Stimulated activated CD4-positive, alpha-beta T cell treated with anti-CD3 and anti-CD28 coated beads, Interleukin-1b, Interleukin-23, amount 100 ng/mL, for 1 hour (primary cell): ENCODE data around the gene VRTN.
"Not testable (repeated sequence)": the region's sequence is repeated elsewhere in the genome, so short reads cannot be mapped to it uniquely, and the experiment has no call there.

ENCODE experiments used
- DNase-seq, 2 donors: peaks; one replicate each; pipeline ENCODE4 v3.0.0-alpha.2; 2020; ENCODE audit warnings: low read depth in 2 of 2

VRTN gene

GRCh38 chr14:74348735-74349463, 628 bp downstream of the VRTN start:
- no peak for DNase-seq

GRCh38 chr14:74349757-74350156, 1.5 kb downstream of the VRTN start:
- no peak for DNase-seq

- no peak for DNase-seq
These were observed 2.1 kb downstream of the VRTN start for GRCh38 chr14:74350211-74350927.

- DNase-seq, result no peak
These were observed 2.7 kb downstream of the VRTN start for GRCh38 chr14:74350928-74351323.

- DNase-seq, result no peak
These were observed 8.8 kb downstream of the VRTN start for GRCh38 chr14:74356892-74357575.

GRCh38 chr14:74357585-74357984, 9.3 kb downstream of the VRTN start:
- no peak for DNase-seq

- DNase-seq, result no peak
These were observed 10.0 kb downstream of the VRTN start for GRCh38 chr14:74358176-74358829.

- DNase-seq, result no peak
These were observed 11.9 kb downstream of the VRTN start for GRCh38 chr14:74360163-74360562.

GRCh38 chr14:74362361-74362915, 14.2 kb downstream of the VRTN start:
- peak; percentile 36 to 39 for DNase-seq

- DNase-seq, result no peak
These were observed 16.1 kb downstream of the VRTN start for GRCh38 chr14:74364271-74364880.

GRCh38 chr14:74368026-74368425, 19.8 kb downstream of the VRTN start:
- no peak for DNase-seq

- DNase-seq, result no peak
These were observed 20.2 kb downstream of the VRTN start for GRCh38 chr14:74368441-74368840.

GRCh38 chr14:74377976-74378690, 29.9 kb downstream of the VRTN start:
- no peak for DNase-seq

GRCh38 chr14:74380172-74380571, 31.9 kb downstream of the VRTN start:
- no peak for DNase-seq

GRCh38 chr14:74380845-74381244, 32.6 kb downstream of the VRTN start:
- no peak for DNase-seq

GRCh38 chr14:74381571-74381970, 33.3 kb downstream of the VRTN start:
- not testable (repeated sequence) for DNase-seq

- DNase-seq, result no peak
These were observed 34.0 kb downstream of the VRTN start for GRCh38 chr14:74382231-74382630.

GRCh38 chr14:74389980-74390379, 41.7 kb downstream of the VRTN start:
- DNase-seq, result no peak

GRCh38 chr14:74390505-74390904, 42.2 kb downstream of the VRTN start:
- DNase-seq, result not testable (repeated sequence)

- no peak for DNase-seq
These were observed 43.2 kb downstream of the VRTN start for GRCh38 chr14:74391479-74391878.
